KG1 (cell line): ENCODE measurements around the gene HNRNPA3.

Source experiments
- DNase-seq: peaks from one replicate; lab custom pipeline; 2025; lab: John Stamatoyannopoulos, UW

The HNRNPA3 gene

DNA sequence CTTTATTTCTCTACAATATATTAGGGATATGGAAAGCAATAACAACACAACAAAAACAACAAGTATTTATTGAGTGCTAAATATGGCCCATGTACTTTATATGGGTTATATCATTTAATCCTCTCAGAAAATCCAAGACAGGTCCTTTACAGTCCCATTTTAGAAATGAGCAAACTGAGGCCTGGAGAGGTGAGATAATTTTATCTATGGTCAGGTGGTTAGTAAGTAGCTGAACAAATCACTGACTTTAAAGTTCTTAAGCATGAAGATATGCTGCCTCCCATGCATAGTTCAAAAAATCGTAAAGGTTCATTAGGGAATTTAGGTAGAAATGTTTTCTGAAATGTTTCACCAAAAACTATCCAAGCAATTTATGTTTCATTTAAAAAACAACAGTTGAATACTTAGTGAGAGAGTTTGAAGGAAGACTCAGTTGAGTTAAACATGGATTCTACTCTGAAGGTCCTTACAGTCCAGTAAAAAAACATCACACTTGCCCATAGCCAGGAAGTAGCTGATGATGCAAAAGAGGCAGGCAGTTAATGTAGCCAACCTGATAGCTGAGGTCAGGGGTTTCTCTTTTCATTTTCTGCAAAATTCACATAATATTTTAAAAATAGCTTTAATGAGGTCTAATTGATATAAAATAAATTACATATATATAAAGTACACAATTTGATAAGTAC lies 59.5 kb downstream of the HNRNPA3 start:
- DNase-seq, result no peak

DNA sequence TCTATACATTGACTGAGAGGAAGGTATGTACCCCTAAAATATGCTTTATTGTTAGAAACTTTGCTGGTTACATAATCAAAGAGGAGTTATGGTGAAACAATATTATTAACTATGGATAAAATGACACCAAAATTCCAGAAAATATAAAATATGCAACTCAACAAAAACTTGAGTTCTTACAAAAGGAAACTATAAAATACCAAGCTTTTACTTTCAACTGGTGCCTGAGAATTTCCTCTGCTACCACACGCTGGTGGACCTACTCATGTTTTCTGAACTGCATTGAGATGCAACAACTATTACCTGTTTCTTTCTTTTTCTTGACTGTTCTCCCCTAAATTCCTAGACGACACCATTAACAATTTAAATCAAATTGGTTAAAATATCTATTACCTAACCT lies 60.2 kb downstream of the HNRNPA3 start:
- no peak for DNase-seq

DNA sequence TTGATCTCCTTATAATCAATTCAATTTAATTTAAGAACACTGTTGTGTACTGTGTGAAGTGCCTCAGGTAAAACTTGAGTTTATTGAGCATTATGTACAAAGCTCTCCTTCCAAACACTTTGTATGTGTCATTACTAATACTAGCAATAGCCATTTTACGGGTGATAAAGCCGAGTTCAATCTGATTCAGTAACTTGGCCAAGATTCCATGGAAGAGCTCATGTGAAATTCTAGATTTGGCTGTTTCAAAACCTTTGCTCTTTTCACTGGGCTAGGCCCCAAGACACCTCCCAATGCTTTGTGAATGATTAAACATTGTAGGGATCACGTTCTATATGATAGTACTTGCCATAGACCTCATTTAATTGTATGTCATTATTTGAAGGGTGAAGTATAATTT lies 60.8 kb downstream of the HNRNPA3 start:
- no peak for DNase-seq
